H1 (cell line): Measurements from ENCODE around the gene TTC38. TPM values are rescaled to one million over a fixed set of nuclear protein-coding genes. Genes with fewer than 3 reads are reported as not detected.

ENCODE experiments used
- CTCF ChIA-PET: fragments of 300-600 bp; sonication (Branson Sonifier 250); formaldehyde crosslinking; loops from one replicate; lab custom pipeline; 2021; ENCODE audit not compliant: partially characterized antibody; lab: Charles Lee
- POLR2A ChIA-PET: fragments of 300-600 bp; sonication (Branson Sonifier 250); formaldehyde crosslinking; loops from one replicate; lab custom pipeline; 2021; ENCODE audit warnings: inconsistent platforms; ENCODE audit not compliant: partially characterized antibody; lab: Charles Lee
- DNase-seq, 2 experiments: peaks; one replicate each; pipeline versions ENCODE4 v3.0.0 to v3.0.0-alpha.2; 2010 to 2022; ENCODE audit warnings: low spot score in 2 of 2, low read depth in 1 of 2, mixed read lengths in 1 of 2
- FAIRE-seq: peaks from 2 replicates; lab custom pipeline; 2011; peaks lifted over from hg19 to GRCh38; lab: Jason Lieb, UNC
- H2AFZ ChIP-seq: 2 replicates; pipeline ENCODE4 v1.8.1; 2012; ENCODE audit warnings: low read length, inconsistent platforms
- H2AK5ac ChIP-seq: 2 replicates; pipeline ENCODE4 v1.6.1; 2013; ENCODE audit warnings: low read depth, low read length
- H2BK120ac ChIP-seq: replicated peaks from 2 replicates; pipeline ENCODE3; 2013; ENCODE audit warnings: low read depth, low read length, inconsistent platforms
- H2BK12ac ChIP-seq: 2 replicates; pipeline ENCODE4 v1.6.1; 2013; ENCODE audit warnings: low read depth, low read length
- H2BK15ac ChIP-seq: 2 replicates; pipeline ENCODE4 v1.6.1; 2013; ENCODE audit warnings: low read length
- H2BK20ac ChIP-seq: 2 replicates; pipeline ENCODE4 v1.6.1; 2013; ENCODE audit warnings: low read length
- H2BK5ac ChIP-seq: 2 replicates; pipeline ENCODE4 v1.6.1; 2013; ENCODE audit warnings: low read depth, low read length
- H3K14ac ChIP-seq: 2 replicates; pipeline ENCODE4 v1.6.1; 2013; ENCODE audit warnings: inconsistent platforms; ENCODE audit not compliant: insufficient read length
- H3K18ac ChIP-seq: 2 replicates; pipeline ENCODE4 v1.6.1; 2013; ENCODE audit warnings: low read length; ENCODE audit errors: extremely low read depth
- H3K23ac ChIP-seq: 2 replicates; pipeline ENCODE4 v1.6.1; 2013; ENCODE audit warnings: inconsistent platforms; ENCODE audit not compliant: insufficient read length
- H3K23me2 ChIP-seq: 2 replicates; pipeline ENCODE4 v1.6.1; 2013; ENCODE audit warnings: low read depth, low read length
- H3K27ac ChIP-seq: 2 replicates; pipeline ENCODE4 v1.6.1; 2011; ENCODE audit warnings: low read depth, low read length, inconsistent platforms
- H3K27me3 ChIP-seq, 4 experiments: replicated peaks in 1 of 4; 1 replicate in 1 of 4; 2 replicates in 3 of 4; pipeline versions ENCODE4 v1.6.1 to v1.8.1; 2011 to 2013; ENCODE audit warnings: low read length in 3 of 4, mild to moderate bottlenecking in 3 of 4, inconsistent platforms in 2 of 4, mixed read lengths in 2 of 4, moderate library complexity in 1 of 4; ENCODE audit not compliant: control insufficient read depth in 3 of 4, insufficient read depth in 3 of 4; ENCODE audit errors: extremely low read depth in 1 of 4
- H3K36me3 ChIP-seq, 4 experiments: 2 replicates each; pipeline versions ENCODE4 v1.6.1 to v1.8.1; 2011 to 2013; ENCODE audit warnings: mild to moderate bottlenecking in 4 of 4, low read length in 3 of 4, moderate library complexity in 2 of 4, control low read depth in 1 of 4, inconsistent platforms in 1 of 4; ENCODE audit not compliant: insufficient read depth in 4 of 4, control insufficient read depth in 2 of 4
- H3K4ac ChIP-seq: replicated peaks from 2 replicates; pipeline ENCODE3; 2013; ENCODE audit warnings: low read length, low read depth, mixed read lengths, inconsistent platforms; ENCODE audit not compliant: insufficient read length
- H3K4me1 ChIP-seq, 4 experiments: replicated peaks in 1 of 4; 1 replicate in 1 of 4; 2 replicates in 3 of 4; pipeline versions ENCODE4 v1.6.1 to v1.8.1; 2011 to 2013; ENCODE audit warnings: low read length in 3 of 4, inconsistent platforms in 2 of 4, mixed read lengths in 1 of 4; ENCODE audit not compliant: insufficient read depth in 4 of 4, control insufficient read depth in 3 of 4
- H3K4me2 ChIP-seq, 2 experiments: 2 replicates each; pipeline versions ENCODE4 v1.6.1 to v1.8.1; 2011 to 2013; ENCODE audit warnings: low read depth in 2 of 2, low read length in 2 of 2, control low read depth in 1 of 2, inconsistent platforms in 1 of 2, mild to moderate bottlenecking in 1 of 2; ENCODE audit not compliant: insufficient read depth in 1 of 2
- H3K4me3 ChIP-seq, 4 experiments: fragments of 200-600, 300-600 bp in 1 of 4; sonication (generic), shearing (Covaris generic), sonication (Bioruptor Twin) in 1 of 4; 2 replicates each; pipeline versions ENCODE4 v1.5.1 to v1.8.1; 2011 to 2016; ENCODE audit warnings: low read length in 4 of 4, low read depth in 3 of 4, control low read depth in 2 of 4, inconsistent platforms in 2 of 4, mild to moderate bottlenecking in 2 of 4, mixed read lengths in 1 of 4, moderate library complexity in 1 of 4; ENCODE audit not compliant: insufficient read depth in 2 of 4; ENCODE audit errors: extremely low read depth in 1 of 4
- H3K56ac ChIP-seq: replicated peaks from 2 replicates; pipeline ENCODE3; 2013; ENCODE audit warnings: low read depth, mild to moderate bottlenecking, mixed read lengths, low read length, inconsistent platforms; ENCODE audit not compliant: insufficient read length
- H3K79me1 ChIP-seq: 2 replicates; pipeline ENCODE4 v1.6.1; 2013; ENCODE audit warnings: low read depth, low read length, control low read depth
- H3K79me2 ChIP-seq, 2 experiments: 2 replicates each; pipeline versions ENCODE4 v1.6.1 to v1.8.1; 2012 to 2013; ENCODE audit warnings: low read length in 2 of 2, mild to moderate bottlenecking in 2 of 2, inconsistent platforms in 1 of 2; ENCODE audit not compliant: insufficient read depth in 2 of 2, control insufficient read depth in 1 of 2
- H3K9ac ChIP-seq, 4 experiments: replicated peaks in 1 of 4; 1 replicate in 1 of 4; 2 replicates in 3 of 4; pipeline versions ENCODE4 v1.6.1 to v1.8.1; 2011 to 2013; ENCODE audit warnings: low read depth in 3 of 4, low read length in 3 of 4, control low read depth in 2 of 4, mild to moderate bottlenecking in 2 of 4, moderate library complexity in 2 of 4, inconsistent platforms in 1 of 4; ENCODE audit errors: extremely low read depth in 1 of 4
- H3K9me3 ChIP-seq, 2 experiments: 2 replicates each; pipeline versions ENCODE4 v1.6.1 to v1.8.1; 2012 to 2013; ENCODE audit warnings: mild to moderate bottlenecking in 2 of 2, moderate library complexity in 2 of 2, control low read depth in 1 of 2, inconsistent platforms in 1 of 2, low read depth in 1 of 2, low read length in 1 of 2, mixed read lengths in 1 of 2; ENCODE audit not compliant: insufficient read depth in 2 of 2
- H4K20me1 ChIP-seq, 2 experiments: replicated peaks in 1 of 2; 2 replicates each; pipeline versions ENCODE3 to v1.8.1; 2011 to 2013; ENCODE audit warnings: inconsistent platforms in 2 of 2, low read length in 2 of 2, mild to moderate bottlenecking in 1 of 2; ENCODE audit not compliant: insufficient read depth in 2 of 2, control insufficient read depth in 1 of 2
- H4K5ac ChIP-seq: 2 replicates; pipeline ENCODE4 v1.6.1; 2013; ENCODE audit warnings: low read length, low read depth, mixed read lengths, inconsistent platforms; ENCODE audit not compliant: insufficient read length
- H4K8ac ChIP-seq: 2 replicates; pipeline ENCODE4 v1.8.0; 2013; ENCODE audit warnings: mild to moderate bottlenecking, moderate library complexity, low read length, inconsistent platforms; ENCODE audit not compliant: insufficient read depth; ENCODE audit errors: extremely low read depth
- H4K91ac ChIP-seq: replicated peaks from 2 replicates; pipeline ENCODE3; 2013; ENCODE audit warnings: low read length, mixed read lengths, inconsistent platforms; ENCODE audit not compliant: insufficient read length
- CHD1 ChIP-seq: IDR thresholded peaks from 2 replicates; pipeline ENCODE4 v1.6.1; 2012; ENCODE audit warnings: low read depth, low read length, improper control_type of control experiment
- WGBS, 2 experiments: shearing (Covaris generic) in 1 of 2; methylation state at CpG; one replicate each; pipeline versions ENCODE4 v1.1.6 to v1.1.7; 2013 to 2015; ENCODE audit warnings: low lambda C conversion rate in 2 of 2, mixed read lengths in 2 of 2, inconsistent platforms in 1 of 2, low coverage in 1 of 2, missing lambda C conversion rate in 1 of 2; ENCODE audit not compliant: insufficient replicate concordance in 2 of 2, insufficient coverage in 1 of 2, insufficient read length in 1 of 2; ENCODE audit errors: extremely low coverage in 1 of 2, missing lambda C conversion rate in 1 of 2; 5-methylcytosine and 5-hydroxymethylcytosine counted together
- polyA plus RNA-seq, 7 experiments: library from polyadenylated mRNA; depleted of rRNA in 3 of 7; stranded (reverse) in 5 of 7; unstranded in 2 of 7; fragments of >200 nt in 5 of 7; fragments of 200-250 nt in 2 of 7; gene quantifications; 1 replicate in 5 of 7; 2 replicates in 1 of 7; 4 replicates in 1 of 7; pipeline versions ENCODE4 v1.2.1 to v1.2.3, GENCODE V29; 2011 to 2013; ENCODE audit warnings: missing spikeins in 2 of 7, mixed read lengths in 2 of 7
- total RNA-seq: library from RNA; stranded (reverse); fragmentation: NEBNext Ultra II Directional; extraction: Animal tissue kit (Norgen Biotek cat#: 25700); gene quantifications from 2 replicates; pipeline ENCODE4 v1.2.1, GENCODE V29; 2021

The TTC38 gene
- total and polyA plus RNA-seq, 2 of the 8 experiments (the other 6 are each of a cell fraction or from before 2014, with no cell fraction given): 25.3 to 34.8 TPM

DNA sequence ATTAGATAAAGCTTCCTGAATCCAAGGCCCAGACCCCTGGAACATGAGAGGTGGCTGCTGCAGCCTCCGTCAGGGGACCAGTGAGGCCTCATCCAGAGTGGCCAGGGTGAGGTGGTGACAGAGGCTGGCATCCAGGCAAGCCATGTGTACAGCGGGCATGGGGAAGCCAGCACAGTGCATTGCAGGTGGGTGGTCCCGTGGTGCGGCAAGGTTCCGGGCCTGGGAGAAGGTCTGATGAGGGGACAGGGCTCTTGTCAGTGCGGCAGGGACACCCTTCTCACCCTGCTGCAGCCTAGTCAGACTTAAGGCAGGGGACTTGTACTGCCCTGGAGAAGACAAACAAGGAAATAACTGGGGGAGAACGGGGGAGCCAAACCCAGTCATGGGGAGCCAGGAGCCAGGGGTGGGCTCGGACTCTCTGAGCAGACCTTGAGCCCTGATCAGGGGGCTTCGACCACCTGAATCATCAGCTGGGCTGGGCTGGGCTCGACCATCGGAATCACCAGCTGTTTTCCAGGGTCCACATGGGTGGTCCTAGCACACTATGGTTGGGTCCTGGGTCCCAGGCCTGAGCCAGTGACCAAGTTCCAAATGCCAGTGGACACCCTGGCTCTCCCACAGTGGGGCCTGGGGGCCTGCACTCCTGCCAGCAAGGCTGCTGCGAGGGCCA, 5.1 kb downstream of the TTC38 start:
- 93% methylated on average over 12 of the region's 12 CpGs; no CpG with 5 or more reads in 1 of the 2 experiments for WGBS, 2 experiments
- H3K23ac ChIP-seq: no peak overlapping the region
- H2AK5ac ChIP-seq: no peak overlapping the region
- H3K4me2 ChIP-seq: no peak overlapping the region
- no peak overlapping the region for H3K4me3 ChIP-seq
- ChIA-PET POLR2A (no interaction called here), CTCF (no interaction called here)
- no peak overlapping the region for H3K4ac ChIP-seq
- H3K4me1 ChIP-seq: no peaks in the 10 kb centered on the region
- H3K9me3 ChIP-seq: no peaks in the 10 kb centered on the region
- DNase-seq: no peak
- no peak overlapping the region for H2BK5ac ChIP-seq
- no peak overlapping the region for H4K8ac ChIP-seq
- no peak overlapping the region for H3K18ac ChIP-seq
- H3K36me3 ChIP-seq: peaks cover 4 to 16% (median 10%) of the 10 kb centered on the region in 4 experiments; a peak in 4 of 8 replicates
- no peak for FAIRE-seq
- no peak overlapping the region for H3K9ac ChIP-seq
- H3K23me2 ChIP-seq: peaks cover 3% of the 10 kb centered on the region; the same call in 1 of the 2 replicates
- peaks cover 0 to 5% of the 10 kb centered on the region in 2 experiments for H4K20me1 ChIP-seq
- no peaks in the 10 kb centered on the region for H3K27me3 ChIP-seq
- no peak overlapping the region for H2AFZ ChIP-seq
- H2BK120ac ChIP-seq: no peak overlapping the region
- no peak overlapping the region for H2BK20ac ChIP-seq
- no peak overlapping the region for H3K56ac ChIP-seq
- no peak overlapping the region for H3K14ac ChIP-seq
- H3K27ac ChIP-seq: no peak overlapping the region
- H2BK15ac ChIP-seq: no peak overlapping the region
- TF ChIP-seq CHD1: no peak
- no peak overlapping the region for H2BK12ac ChIP-seq
- no peak overlapping the region for H4K5ac ChIP-seq
- peaks cover 3% of the 10 kb centered on the region; the same call in 1 of the 2 replicates for H3K79me1 ChIP-seq
- no peaks in the 10 kb centered on the region for H3K79me2 ChIP-seq
- no peak overlapping the region for H4K91ac ChIP-seq
